SK-N-DZ (cell line): ENCODE results near the gene AP1G1.
"Not testable (repeated sequence)": the region's sequence is repeated elsewhere in the genome, so short reads cannot be mapped to it uniquely, and the experiment has no call there.

ENCODE experiments used
- DNase-seq: peaks from one replicate; pipeline ENCODE4 v3.0.0-alpha.2; 2015; ENCODE audit warnings: low spot score

The AP1G1 gene

GRCh38 chr16:71810155-71810530, 1.5 kb upstream of the AP1G1 start:
- not testable (repeated sequence) for DNase-seq

GRCh38 chr16:71807905-71808592, 585 bp downstream of the AP1G1 start:
- peak; percentile 26 for DNase-seq

DNA sequence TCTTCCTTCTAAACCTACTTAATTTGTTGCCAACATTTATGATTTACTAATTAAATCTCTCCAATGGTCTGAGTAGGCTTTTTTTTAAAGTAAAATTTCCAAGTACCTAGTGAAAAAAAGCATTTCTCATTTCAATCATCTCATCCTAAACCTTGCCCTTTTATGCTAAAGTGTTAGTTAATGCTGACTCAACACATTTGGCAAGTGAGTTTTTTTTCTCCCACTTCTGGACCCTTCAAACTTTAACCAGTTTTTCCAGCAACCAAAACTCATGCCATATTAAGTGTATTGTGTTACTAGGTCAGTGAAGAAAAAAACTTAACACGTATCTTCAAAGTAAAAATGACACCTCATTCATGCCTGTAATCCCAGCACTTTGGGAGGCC, 5.3 kb downstream of the AP1G1 start:
- no peak for DNase-seq

DNA sequence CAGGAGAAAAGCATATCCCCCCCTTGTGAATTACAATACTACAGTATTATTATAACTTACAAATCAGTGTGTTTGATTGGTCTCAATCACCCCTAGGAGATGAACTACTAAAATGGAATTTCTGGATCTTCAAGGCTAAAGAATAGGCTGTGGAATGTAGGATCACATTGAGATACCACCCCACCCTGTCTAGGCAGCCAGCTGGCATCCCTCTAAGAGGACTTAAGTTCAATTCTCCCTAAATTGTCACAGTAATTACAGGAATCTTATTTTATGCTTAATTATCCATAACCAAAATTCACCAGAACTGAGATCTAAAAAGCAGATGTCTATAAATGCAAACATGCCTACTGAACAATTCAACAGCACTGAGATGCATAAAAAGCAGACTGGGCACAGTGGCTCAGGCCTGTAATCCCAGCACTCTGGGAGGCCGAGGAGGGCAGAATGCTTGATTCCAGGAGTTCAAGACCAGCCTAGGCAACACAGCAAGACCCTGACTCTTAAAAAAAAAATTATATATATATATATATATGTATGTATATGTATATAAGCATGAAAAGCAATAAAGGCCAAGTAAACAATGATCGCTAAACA, 12.0 kb downstream of the AP1G1 start:
- no peak for DNase-seq

DNA sequence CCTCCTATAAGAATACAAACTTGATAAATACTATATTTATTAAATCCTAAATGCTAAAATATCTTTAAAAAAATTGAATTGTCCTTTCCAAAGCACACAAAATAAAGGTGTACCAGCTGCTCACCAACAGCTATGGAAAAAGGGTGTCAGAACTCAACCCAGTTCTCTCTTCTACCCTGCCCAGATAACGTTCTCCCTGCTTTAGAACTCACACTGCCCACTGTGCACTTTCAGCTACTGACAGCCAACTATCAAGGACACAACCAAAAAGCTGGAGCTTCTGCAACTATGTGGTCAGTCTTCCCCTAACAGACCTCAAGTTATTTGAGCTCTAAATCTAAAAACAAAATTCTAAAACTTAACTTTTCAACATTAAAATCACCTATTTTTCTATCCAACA, 13.7 kb downstream of the AP1G1 start:
- DNase-seq: no peak

- no peak for DNase-seq
Measured at GRCh38 chr16:71794018-71794417, 14.6 kb downstream of the AP1G1 start.

DNA sequence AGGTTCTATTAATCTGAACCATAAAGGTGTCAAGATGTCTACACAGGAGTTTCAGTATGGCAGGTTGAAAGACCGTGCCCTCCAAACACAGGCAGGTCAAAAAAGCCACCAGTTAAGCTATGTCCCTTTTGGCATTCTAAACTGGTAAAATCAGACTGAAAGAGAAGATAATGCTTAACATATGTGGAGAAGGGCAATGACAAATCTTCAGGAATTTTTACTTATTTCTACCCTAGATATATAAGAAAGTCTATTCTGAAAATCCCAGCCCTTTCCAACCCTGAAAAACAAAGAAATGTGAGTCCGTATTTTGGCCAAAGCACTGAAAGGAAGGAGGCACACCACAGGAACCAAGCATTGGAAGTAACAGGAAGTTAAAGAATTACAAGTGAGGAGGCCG, 16.5 kb downstream of the AP1G1 start:
- no peak for DNase-seq

DNA sequence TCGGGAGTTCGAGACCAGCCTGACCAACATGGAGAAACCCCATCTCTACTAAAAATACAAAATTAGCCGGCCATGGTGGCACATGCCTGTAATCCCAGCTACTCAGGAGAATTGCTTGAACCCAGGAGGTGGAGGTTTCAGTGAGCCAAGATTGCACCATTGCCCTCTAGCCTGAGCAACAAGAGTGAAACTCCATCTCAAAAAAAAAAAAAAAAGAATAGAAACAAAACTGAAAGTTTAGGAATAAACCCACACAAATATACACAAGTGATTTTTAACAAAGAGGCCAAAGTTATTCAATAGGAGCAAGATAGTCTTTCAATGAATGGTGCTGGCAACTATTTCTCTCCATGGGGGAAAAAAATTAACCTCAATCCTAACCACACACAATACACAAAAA, 18.3 kb downstream of the AP1G1 start:
- not testable (repeated sequence) for DNase-seq

- no peak for DNase-seq
Measured at GRCh38 chr16:71789136-71789535, 19.5 kb downstream of the AP1G1 start.

DNA sequence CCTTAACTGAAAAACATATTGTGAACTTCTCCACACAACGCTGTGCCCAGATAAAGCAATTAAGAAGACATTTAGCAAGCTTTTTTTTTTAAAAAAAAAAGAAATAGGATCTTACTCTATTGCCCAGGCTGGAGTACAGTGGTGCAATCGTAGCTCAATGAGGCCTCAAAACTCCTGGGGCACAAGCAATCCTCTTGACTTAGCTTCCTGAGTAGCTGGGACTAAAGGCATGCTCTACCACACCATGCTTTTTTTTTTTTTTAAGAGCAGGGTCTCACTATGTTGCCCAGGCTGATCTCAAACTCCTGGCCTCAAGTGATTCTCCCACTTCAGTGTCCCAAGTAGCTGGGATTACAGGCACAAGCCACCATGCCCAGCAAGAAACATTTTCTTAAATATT, 20.1 kb downstream of the AP1G1 start:
- DNase-seq: no peak

DNA sequence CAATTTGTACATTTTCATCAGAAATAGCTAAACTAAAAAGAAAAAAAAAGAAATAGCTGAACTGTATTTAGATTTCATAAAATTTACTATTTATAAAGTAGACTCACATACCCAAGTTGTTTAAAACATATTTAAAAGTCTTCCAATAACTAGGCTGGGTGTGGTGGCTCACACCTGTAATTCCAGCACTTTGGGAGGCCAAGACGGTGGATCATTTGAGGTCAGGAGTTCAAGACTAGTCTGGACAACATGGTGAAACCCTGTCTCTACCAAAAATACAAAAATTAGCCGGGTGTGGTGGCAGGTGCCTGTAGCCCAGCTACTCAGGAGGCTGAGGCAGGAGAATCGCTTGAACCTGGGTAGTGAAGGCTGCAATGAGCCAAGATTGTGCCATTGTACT, 23.5 kb downstream of the AP1G1 start:
- DNase-seq: not testable (repeated sequence)

DNA sequence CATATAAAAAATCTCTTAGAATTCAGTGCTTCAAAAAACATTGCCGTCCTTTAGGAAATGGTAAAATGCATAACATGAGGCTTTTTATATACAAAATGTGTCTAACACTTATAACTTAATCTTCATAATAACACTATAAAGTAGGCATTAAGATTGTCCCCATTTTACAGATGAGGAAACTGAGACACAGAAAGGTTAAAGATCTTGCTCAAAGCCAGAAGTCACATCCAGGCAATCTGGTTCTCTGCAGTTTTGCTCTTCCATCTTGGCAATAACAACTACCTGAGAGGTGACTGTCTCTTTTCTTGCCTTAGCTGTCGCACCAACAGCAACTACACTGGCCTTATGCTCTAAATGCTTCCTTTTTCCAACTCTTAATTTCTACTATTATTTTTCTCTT, 24.5 kb downstream of the AP1G1 start:
- no peak for DNase-seq

GRCh38 chr16:71781741-71782140, 26.9 kb downstream of the AP1G1 start:
- no peak for DNase-seq

DNA sequence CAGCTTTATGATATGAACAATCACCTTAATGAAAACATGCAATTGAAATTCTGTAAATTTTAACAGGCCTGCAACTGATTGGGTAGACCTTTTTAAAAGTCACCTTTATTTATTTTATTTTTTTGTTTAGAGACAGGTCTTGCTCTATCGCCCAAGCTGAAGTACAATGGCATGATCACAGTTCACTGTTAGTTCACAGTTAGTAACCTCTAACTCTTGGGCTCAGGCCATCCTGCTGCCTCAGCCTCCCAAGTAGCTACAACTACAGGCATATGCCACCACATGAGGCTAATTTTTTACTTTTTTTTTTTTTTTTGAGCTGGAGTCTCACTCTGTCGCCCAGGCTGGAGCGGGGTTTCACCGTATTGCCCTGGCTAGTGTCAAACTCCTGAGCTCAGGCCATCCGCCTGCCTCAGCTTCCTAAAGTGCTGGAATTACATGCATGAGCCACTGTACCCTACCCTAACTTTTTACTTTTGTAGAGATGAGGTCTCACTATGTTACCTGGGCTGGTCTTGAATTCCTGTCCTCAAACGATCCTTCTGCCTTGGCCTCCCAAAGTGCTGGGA, 28.0 kb downstream of the AP1G1 start:
- DNase-seq: no peak

GRCh38 chr16:71778780-71779179, 29.9 kb downstream of the AP1G1 start:
- no peak for DNase-seq

- no peak for DNase-seq
Measured at GRCh38 chr16:71777329-71777728, 31.3 kb downstream of the AP1G1 start.

DNA sequence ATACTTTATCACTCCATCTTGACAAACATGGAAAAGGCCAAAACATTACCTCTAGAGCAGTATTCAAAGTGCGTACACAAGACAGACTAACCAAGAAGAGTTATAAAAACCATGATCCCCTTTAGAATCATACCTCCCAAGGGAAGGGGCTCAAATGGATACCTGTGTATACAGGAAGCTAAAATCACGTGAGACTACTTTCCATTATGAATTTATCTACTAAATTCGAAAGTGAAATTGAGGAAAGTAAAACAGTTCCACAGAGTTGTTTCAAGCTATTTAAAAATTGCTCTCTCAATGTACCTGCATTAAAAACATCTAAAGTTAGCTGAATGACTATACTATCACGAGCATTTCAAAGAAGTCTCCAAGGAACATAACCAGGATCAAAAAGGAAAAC, 32.7 kb downstream of the AP1G1 start:
- DNase-seq: no peak

- no peak for DNase-seq
Measured at GRCh38 chr16:71771571-71771970, 37.1 kb downstream of the AP1G1 start.

- no peak for DNase-seq
Measured at GRCh38 chr16:71769222-71769621, 39.4 kb downstream of the AP1G1 start.

GRCh38 chr16:71767060-71767900, 41.4 kb downstream of the AP1G1 start:
- DNase-seq: no peak

- no peak for DNase-seq
Measured at GRCh38 chr16:71762186-71762585, 46.4 kb downstream of the AP1G1 start.

DNA sequence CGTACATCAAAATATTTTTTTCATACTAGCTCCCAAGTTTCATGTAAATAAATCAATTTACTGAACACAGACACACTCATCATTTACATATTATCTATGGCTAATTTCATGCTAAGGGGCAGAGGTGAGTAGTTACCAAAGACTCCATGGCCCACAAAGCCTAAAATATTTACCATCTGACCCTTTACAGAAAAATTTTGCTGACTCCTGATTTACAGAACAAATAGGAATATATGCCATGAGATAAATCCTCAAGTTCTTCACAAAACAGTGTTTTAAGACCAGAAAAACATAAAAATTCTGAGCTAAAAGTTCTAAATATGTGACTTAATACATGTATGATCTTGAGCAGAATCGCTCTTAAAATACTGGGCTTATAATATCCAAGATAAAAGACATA, 47.5 kb downstream of the AP1G1 start:
- no peak for DNase-seq
